GM12878 (cell line): Measurements from ENCODE around the gene TP53INP2. TPM values are rescaled to one million over a fixed set of nuclear protein-coding genes. Genes with fewer than 3 reads are reported as not detected.
"Not testable (repeated sequence)": the region's sequence is repeated elsewhere in the genome, so short reads cannot be mapped to it uniquely, and the experiment has no call there.

ENCODE experiments used
- ATAC-seq: fragments of 200-7000 bp; cut with Tn5 transposase; 3 replicates; pipeline ENCODE4 v1.9.1; 2020; ENCODE audit warnings: mild to moderate bottlenecking, moderate library complexity
- BruUV-seq: library from RNA; stranded (reverse); fragments of 400-500 nt; replicated peaks from 2 replicates; lab custom pipeline; 2021; lab: Mats Ljungman, UMichigan
- CTCF ChIA-PET: fragments of 300-600 bp; sonication (Branson Sonifier 250); formaldehyde crosslinking; extraction: SDS; loops from one replicate; lab custom pipeline; 2021; ENCODE audit warnings: inconsistent platforms; lab: Yijun Ruan, JAX
- POLR2A ChIA-PET: fragments of 350-600 bp; formaldehyde crosslinking; extraction: SDS; loops from one replicate; lab custom pipeline; 2021; ENCODE audit warnings: inconsistent platforms; lab: Charles Lee
- RAD21 ChIA-PET: fragments of 300-600 bp; sonication (Branson Sonifier 250); formaldehyde crosslinking; loops from one replicate; lab custom pipeline; 2023; ENCODE audit warnings: antibody characterized with exemption; ENCODE audit not compliant: unreplicated experiment; lab: Charles Lee
- SMC1A ChIA-PET: fragments of 300-600 bp; sonication (Branson Sonifier 250); formaldehyde crosslinking; loops from one replicate; lab custom pipeline; 2023; ENCODE audit not compliant: unreplicated experiment, uncharacterized antibody; lab: Charles Lee
- DNase-seq: peaks from one replicate; pipeline ENCODE4 v3.0.0-alpha.2; 2011; ENCODE audit warnings: low read depth, low spot score
- FAIRE-seq: peaks from 3 replicates; lab custom pipeline; 2011; peaks lifted over from hg19 to GRCh38; lab: Jason Lieb, UNC
- H2AFZ ChIP-seq: 2 replicates; pipeline ENCODE4 v1.6.0; 2011; ENCODE audit warnings: low read depth, low read length, control low read depth; ENCODE audit not compliant: control insufficient read depth
- H3K27ac ChIP-seq: 2 replicates; pipeline ENCODE4 v1.5.1; 2011; ENCODE audit warnings: control low read depth; ENCODE audit not compliant: control insufficient read depth, insufficient read depth
- H3K27me3 ChIP-seq, 2 experiments: replicated peaks in 1 of 2; 2 replicates each; pipeline versions ENCODE4 v1.6.0 to v1.6.1; 2011; ENCODE audit warnings: low read length in 1 of 2; ENCODE audit not compliant: control insufficient read depth in 2 of 2, insufficient read depth in 2 of 2
- H3K36me3 ChIP-seq, 2 experiments: 2 replicates each; pipeline ENCODE4 v1.5.1; 2011; ENCODE audit warnings: low read length in 1 of 2; ENCODE audit not compliant: control insufficient read depth in 2 of 2, insufficient read depth in 2 of 2
- H3K4me1 ChIP-seq: 2 replicates; pipeline ENCODE4 v1.6.1; 2011; ENCODE audit warnings: mild to moderate bottlenecking, low read length, moderate library complexity, mixed read lengths; ENCODE audit not compliant: control insufficient read depth, insufficient read depth
- H3K4me2 ChIP-seq: 2 replicates; pipeline ENCODE4 v1.6.0; 2011; ENCODE audit warnings: control low read depth; ENCODE audit not compliant: control insufficient read depth, insufficient read depth
- H3K4me3 ChIP-seq: fragments of 200-600 bp; sonication (generic); 2 replicates; pipeline ENCODE4 v1.5.1; 2016
- H3K79me2 ChIP-seq: 2 replicates; pipeline ENCODE4 v1.6.0; 2011; ENCODE audit warnings: low read length; ENCODE audit not compliant: control insufficient read depth, insufficient read depth
- H3K9ac ChIP-seq: 2 replicates; pipeline ENCODE4 v1.8.0; 2011; ENCODE audit warnings: low read length, control low read depth, mixed read lengths; ENCODE audit not compliant: control insufficient read depth, insufficient read depth
- H3K9me3 ChIP-seq: replicated peaks from 3 replicates; pipeline ENCODE4 v1.5.1; 2011; ENCODE audit warnings: mild to moderate bottlenecking, low read length; ENCODE audit not compliant: control insufficient read depth, insufficient read depth
- H4K20me1 ChIP-seq: 2 replicates; pipeline ENCODE4 v1.6.0; 2011; ENCODE audit not compliant: control insufficient read depth, insufficient read depth
- ATF7 ChIP-seq: fragments of 450-650 bp; IDR thresholded peaks from 2 replicates; pipeline ENCODE4 v1.6.1; 2016; ENCODE audit warnings: low read depth, mild to moderate bottlenecking
- BHLHE40 ChIP-seq, 2 experiments: fragments of 450-650 bp in 1 of 2; IDR thresholded peaks; 2 replicates each; pipeline ENCODE4 v1.6.1; 2011 to 2017; ENCODE audit warnings: low read depth in 2 of 2, borderline replicate concordance in 1 of 2, improper control_type of control experiment in 1 of 2, low read length in 1 of 2, mild to moderate bottlenecking in 1 of 2
- DPF2 ChIP-seq: fragments of 450-650 bp; IDR thresholded peaks from 2 replicates; pipeline ENCODE4 v1.6.1; 2017; ENCODE audit warnings: mild to moderate bottlenecking
- IKZF1 ChIP-seq: fragments of 450-650 bp; conservative IDR thresholded peaks from 2 replicates; pipeline ENCODE4 v1.6.1; 2017; ENCODE audit warnings: antibody characterized with exemption, mild to moderate bottlenecking
- IKZF2 ChIP-seq, 2 experiments: fragments of 450-650 bp; IDR thresholded peaks; 2 replicates each; pipeline ENCODE4 v1.6.1; 2017; ENCODE audit warnings: mild to moderate bottlenecking in 2 of 2, moderate library complexity in 2 of 2
- MLLT1 ChIP-seq: fragments of 450-650 bp; IDR thresholded peaks from 2 replicates; pipeline ENCODE4 v1.6.1; 2016; ENCODE audit warnings: mild to moderate bottlenecking
- MTA2 ChIP-seq: fragments of 450-650 bp; IDR thresholded peaks from 2 replicates; pipeline ENCODE4 v1.6.1; 2016; ENCODE audit warnings: low read depth, mild to moderate bottlenecking, moderate library complexity
- NR2F1 ChIP-seq: fragments of 450-650 bp; conservative IDR thresholded peaks from 2 replicates; pipeline ENCODE4 v1.6.1; 2017; ENCODE audit warnings: mild to moderate bottlenecking
- PKNOX1 ChIP-seq: fragments of 450-650 bp; IDR thresholded peaks from 2 replicates; pipeline ENCODE4 v1.6.1; 2016; ENCODE audit warnings: mild to moderate bottlenecking
- RUNX3 ChIP-seq: IDR thresholded peaks from 2 replicates; pipeline ENCODE4 v1.6.1; 2012; ENCODE audit warnings: low read length, inconsistent platforms
- SKIL ChIP-seq: fragments of 450-650 bp; IDR thresholded peaks from 2 replicates; pipeline ENCODE4 v1.6.1; 2017; ENCODE audit warnings: mild to moderate bottlenecking, low read depth, inconsistent platforms; ENCODE audit not compliant: poor library complexity, severe bottlenecking
- ZNF217 ChIP-seq: fragments of 450-650 bp; IDR thresholded peaks from 2 replicates; pipeline ENCODE4 v1.6.1; 2017; ENCODE audit warnings: antibody characterized with exemption, mild to moderate bottlenecking
- WGBS: methylation state at CpG from one replicate; pipeline ENCODE4 v1.1.6; 2016; ENCODE audit warnings: low lambda C conversion rate; ENCODE audit not compliant: insufficient replicate concordance, insufficient coverage; ENCODE audit errors: missing lambda C conversion rate; 5-methylcytosine and 5-hydroxymethylcytosine counted together
- in situ Hi-C: fragments of 300-500 bp; cut with MboI; formaldehyde crosslinking; loops from 9 replicates; pipeline ENCODE4 v1.14.3; 2018; ENCODE audit warnings: mixed read lengths
- intact Hi-C: fragments of 100-400 bp; cut with micrococcal nuclease; formaldehyde crosslinking; loops from one replicate; pipeline ENCODE4 v1.14.2; 2022; ENCODE audit not compliant: unreplicated experiment
- polyA plus RNA-seq, 11 experiments: library from polyadenylated mRNA; depleted of rRNA in 4 of 11; unstranded in 6 of 11; stranded (reverse) in 5 of 11; fragments of >200 nt; fragmentation: Nextera tagmentation in 4 of 11; fragmentation: Illumina TruSeq in 1 of 11; extraction: Ambion mirVana in 4 of 11; extraction: Trizol in 1 of 11; gene quantifications; 1 replicate in 1 of 11; 2 replicates in 10 of 11; pipeline versions ENCODE4 v1.2.1 to v1.2.3, GENCODE V29; 2011 to 2016; ENCODE audit warnings: inconsistent platforms in 2 of 11, missing spikeins in 2 of 11, low read depth in 1 of 11
- total RNA-seq, 4 experiments: library from RNA; depleted of rRNA in 3 of 4; stranded (reverse); fragments of >200 nt in 3 of 4; fragmentation: Illumina TruSeq in 1 of 4; extraction: Trizol in 1 of 4; gene quantifications; 2 replicates each; pipeline versions ENCODE4 v1.2.1 to v1.2.3, GENCODE V29; 2013 to 2021

The TP53INP2 gene
- total and polyA plus RNA-seq, 10 of the 15 experiments (the other 5 are each of a cell fraction or from before 2014, with no cell fraction given) = 2.8 to 16.0 (median 4.0) TPM

GRCh38 chr20:34661811-34662210 is 42.3 kb upstream of the TP53INP2 start:
- not testable (repeated sequence) for H3K27ac ChIP-seq, BruUV-seq, H3K79me2 ChIP-seq
- peak; percentile 66 for FAIRE-seq
- peak overlapping the region; percentile 38; the same call in 1 of the 2 replicates for H3K4me2 ChIP-seq
- TF ChIP-seq PKNOX1 (0 out of 2 replicates have a peak, but pooled peaks have one; percentile 13), NR2F1 (0 out of 2 replicates have a peak, but pooled peaks have one; percentile 39), IKZF2 (IDR thresholded peaks at IDR 0.05) (peak; percentile 54 to 69; a peak in 3 of 4 replicates), MLLT1 (0 out of 2 replicates have a peak, but pooled peaks have one; percentile 42), BHLHE40 (IDR thresholded peaks at IDR 0.05; ENCODE audit: borderline replicate concordance in 1 of 2, low read depth in 2 of 2, low read length in 1 of 2) (peak in 1 of 2 experiments; percentile 45; a peak in 2 of 4 replicates), ZNF217 (0 out of 2 replicates have a peak, but pooled peaks have one; percentile 62), MTA2 (peak; percentile 90), IKZF1 (0 out of 2 replicates have a peak, but pooled peaks have one; percentile 19), RUNX3 (peak; percentile 76), ATF7 (peak; percentile 70), SKIL (peak; percentile 19), DPF2 (peak; percentile 51; the same call in 1 of the 2 replicates)
- TF ChIP-seq, all 136 proteins: peak for 12; not testable (repeated sequence) for 124
- H3K36me3 ChIP-seq, H2AFZ ChIP-seq, CTCF ChIA-PET, intact Hi-C loops, H3K4me3 ChIP-seq, H3K27me3 ChIP-seq, H3K4me1 ChIP-seq, RAD21 ChIA-PET, H4K20me1 ChIP-seq, H3K9ac ChIP-seq, POLR2A ChIA-PET, DNase-seq, in situ Hi-C loops, H3K9me3 ChIP-seq: not testable (repeated sequence)
- SMC1A ChIA-PET = interaction anchor here (0.9 kb wide), 1 partner anchor 93 kb away, joined by 3 read pairs; no protein-coding TSS in a partner anchor
- peak; percentile 82 for ATAC-seq
- WGBS = 12% methylated on average over 5 of the region's 5 CpGs
